ENCODE results near the gene KDM4C. TPM values are rescaled to one million over a fixed set of nuclear protein-coding genes. Genes with fewer than 3 reads are reported as not detected.

Gene KDM4C
- total and polyA plus RNA-seq, 5 donors from 2014 or later, result 27.9 to 99.0 (median 32.0) TPM

DNA sequence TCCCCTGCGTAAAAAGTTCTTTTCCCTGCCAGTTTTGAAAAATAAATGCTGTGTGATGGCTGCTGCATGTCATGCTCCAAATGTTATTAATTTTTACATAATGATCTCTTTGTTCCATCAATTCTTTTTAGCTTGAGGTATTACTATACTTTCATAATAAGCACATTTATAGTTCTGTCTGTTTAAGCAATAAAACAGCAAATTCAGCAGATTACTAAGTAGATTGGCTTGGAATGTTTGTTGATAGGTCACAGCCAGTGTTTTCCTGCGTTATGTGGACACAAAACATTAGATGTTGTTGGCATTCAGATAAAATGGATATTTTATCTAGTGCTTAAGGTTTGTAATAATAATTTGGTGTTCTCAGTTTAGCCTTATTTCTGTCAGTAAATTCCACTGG lies 242.0 kb downstream of the KDM4C start:
- Mint-ChIP-seq H3K4me3 (no peak overlapping the region), H3K4me1 (peaks cover 0 to 6% (median 0%) of the 10 kb centered on the region in 4 donors), H3K27ac (peak overlapping the region in 1 of 3 donors; percentile 53), H3K9me3 (no peaks in the 10 kb centered on the region), H3K27me3 (no peaks in the 10 kb centered on the region), H3K36me3 (peaks cover 46% of the 10 kb centered on the region)
- H3K9me3 ChIP-seq (ENCODE audit: control insufficient read depth in 2 of 2, low read length in 2 of 2), result no peaks in the 10 kb centered on the region
- peaks cover 28% of the 10 kb centered on the region for H3K36me3 ChIP-seq (ENCODE audit: control insufficient read depth, insufficient read depth, low read length)
- H3K27me3 ChIP-seq (ENCODE audit: control insufficient read depth, insufficient read depth, low read length), result no peaks in the 10 kb centered on the region
- no peak for DNase-seq
- no peak overlapping the region for H3K27ac ChIP-seq (ENCODE audit: insufficient read depth, low read length, poor library complexity, severe bottlenecking)
- no peak for ATAC-seq (ENCODE audit: low read depth in 2 of 2)
- no peaks in the 10 kb centered on the region for H3K4me1 ChIP-seq (ENCODE audit: control insufficient read depth, insufficient read depth, low read length, poor library complexity, severe bottlenecking)
- no peak overlapping the region for H3K4me3 ChIP-seq (ENCODE audit: low read depth, low read length)

DNA sequence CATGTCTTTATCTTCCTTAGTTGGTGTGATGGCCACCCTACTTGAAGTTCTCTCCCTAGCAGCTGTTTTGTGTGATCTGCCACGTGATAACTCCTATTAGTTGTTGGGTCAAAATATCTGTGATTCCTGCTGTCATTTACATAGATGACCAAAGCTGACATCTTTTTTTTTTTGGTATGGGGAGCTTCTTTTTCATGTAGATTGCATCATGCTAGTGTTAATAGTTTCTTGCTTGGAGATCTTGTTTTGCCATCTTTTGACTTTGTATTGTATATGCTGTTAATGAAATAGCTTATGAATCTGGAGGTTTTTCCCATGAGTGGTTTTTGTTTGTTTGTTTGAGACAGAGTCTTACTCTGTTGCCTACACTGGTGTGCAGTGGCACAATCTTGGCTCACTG lies 243.8 kb downstream of the KDM4C start:
- Mint-ChIP-seq H3K4me1 (peaks cover 0 to 4% (median 0%) of the 10 kb centered on the region in 4 donors), H3K4me3 (no peak overlapping the region), H3K36me3 (peaks cover 43% of the 10 kb centered on the region), H3K27me3 (no peaks in the 10 kb centered on the region), H3K27ac (peak overlapping the region in 1 of 3 donors; percentile 68), H3K9me3 (no peaks in the 10 kb centered on the region)
- H3K27ac ChIP-seq (ENCODE audit: insufficient read depth, low read length, poor library complexity, severe bottlenecking), result no peak overlapping the region
- no peak for DNase-seq
- no peaks in the 10 kb centered on the region for H3K27me3 ChIP-seq (ENCODE audit: control insufficient read depth, insufficient read depth, low read length)
- no peak overlapping the region for H3K4me3 ChIP-seq (ENCODE audit: low read depth, low read length)
- no peak for ATAC-seq (ENCODE audit: low read depth in 2 of 2)
- H3K4me1 ChIP-seq (ENCODE audit: control insufficient read depth, insufficient read depth, low read length, poor library complexity, severe bottlenecking), result no peaks in the 10 kb centered on the region
- peaks cover 15% of the 10 kb centered on the region for H3K36me3 ChIP-seq (ENCODE audit: control insufficient read depth, insufficient read depth, low read length)
- H3K9me3 ChIP-seq (ENCODE audit: control insufficient read depth in 2 of 2, low read length in 2 of 2), result no peaks in the 10 kb centered on the region

DNA sequence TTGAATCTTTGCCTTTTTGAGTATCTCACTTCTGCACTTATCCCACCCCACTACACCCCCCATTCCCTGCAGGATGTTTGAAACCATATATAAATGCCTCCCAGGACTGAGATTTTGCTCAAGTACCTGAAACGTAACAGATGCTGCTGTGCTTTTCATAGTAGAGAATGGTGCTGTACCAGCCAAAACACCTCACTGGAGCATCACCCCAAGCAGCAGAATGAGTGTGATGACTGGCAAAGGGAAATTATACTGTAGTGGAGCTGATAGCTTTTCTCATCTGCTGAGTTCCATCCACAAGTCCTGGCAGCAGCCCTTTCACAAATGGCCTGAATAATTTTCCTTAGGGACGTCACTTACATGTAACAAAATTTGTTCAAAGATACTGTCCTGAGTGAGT lies 246.1 kb downstream of the KDM4C start:
- Histone ChIP-seq H3K27me3 (ENCODE audit: control insufficient read depth, insufficient read depth, low read length) (no peaks in the 10 kb centered on the region), H3K4me3 (ENCODE audit: low read depth, low read length) (no peak overlapping the region), H3K27ac (ENCODE audit: insufficient read depth, low read length, poor library complexity, severe bottlenecking) (no peak overlapping the region), H3K9me3 (ENCODE audit: control insufficient read depth in 2 of 2, low read length in 2 of 2) (peaks cover 4 to 6% of the 10 kb centered on the region in 2 experiments), H3K4me1 (ENCODE audit: control insufficient read depth, insufficient read depth, low read length, poor library complexity, severe bottlenecking) (no peaks in the 10 kb centered on the region), H3K36me3 (ENCODE audit: control insufficient read depth, insufficient read depth, low read length) (peaks cover 19% of the 10 kb centered on the region)
- Mint-ChIP-seq H3K27me3 (no peaks in the 10 kb centered on the region), H3K9me3 (peaks cover 0 to 3% (median 0%) of the 10 kb centered on the region in 7 donors), H3K27ac (no peak overlapping the region), H3K4me3 (no peak overlapping the region), H3K4me1 (peaks cover 0 to 2% (median 0%) of the 10 kb centered on the region in 4 donors), H3K36me3 (peaks cover 47% of the 10 kb centered on the region)
- ATAC-seq (ENCODE audit: low read depth in 2 of 2), result no peak
- no peak for DNase-seq

DNA sequence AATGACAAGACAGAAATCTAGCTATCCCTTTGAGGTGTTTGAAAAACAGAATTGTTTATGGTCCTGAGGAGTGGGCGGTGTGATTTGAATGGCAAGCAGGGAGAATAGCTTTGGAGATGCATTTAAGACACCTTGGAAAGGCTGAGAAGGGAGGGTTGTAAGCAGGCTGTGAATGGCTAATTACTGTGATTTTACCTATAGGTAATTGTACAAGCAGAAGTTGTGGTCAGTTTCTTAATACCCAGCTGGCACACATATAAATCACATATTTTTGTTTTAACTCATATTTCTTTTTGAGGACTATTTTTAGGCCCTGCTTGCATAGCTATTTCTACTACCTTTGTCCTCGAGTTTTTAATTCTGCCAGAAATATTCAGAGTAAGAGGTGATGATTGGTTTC lies 248.6 kb downstream of the KDM4C start:
- H3K4me3 Mint-ChIP-seq, result no peak overlapping the region
- H3K27me3 Mint-ChIP-seq, result no peaks in the 10 kb centered on the region
- no peak overlapping the region for H3K27ac ChIP-seq (ENCODE audit: insufficient read depth, low read length, poor library complexity, severe bottlenecking)
- H3K27me3 ChIP-seq (ENCODE audit: control insufficient read depth, insufficient read depth, low read length), result no peaks in the 10 kb centered on the region
- H3K4me3 ChIP-seq (ENCODE audit: low read depth, low read length), result no peak overlapping the region
- H3K9me3 ChIP-seq (ENCODE audit: control insufficient read depth in 2 of 2, low read length in 2 of 2), result peaks cover 4 to 9% of the 10 kb centered on the region in 2 experiments
- peaks cover 0 to 7% (median 2%) of the 10 kb centered on the region in 4 donors for H3K4me1 Mint-ChIP-seq
- peak overlapping the region in 1 of 3 donors; percentile 80 for H3K27ac Mint-ChIP-seq
- ATAC-seq (ENCODE audit: low read depth in 2 of 2), result no peak
- no peak for DNase-seq
- no peaks in the 10 kb centered on the region for H3K4me1 ChIP-seq (ENCODE audit: control insufficient read depth, insufficient read depth, low read length, poor library complexity, severe bottlenecking)
- peaks cover 0 to 5% (median 0%) of the 10 kb centered on the region in 7 donors for H3K9me3 Mint-ChIP-seq
- peaks cover 29% of the 10 kb centered on the region for H3K36me3 ChIP-seq (ENCODE audit: control insufficient read depth, insufficient read depth, low read length)
- H3K36me3 Mint-ChIP-seq, result peaks cover 49% of the 10 kb centered on the region

DNA sequence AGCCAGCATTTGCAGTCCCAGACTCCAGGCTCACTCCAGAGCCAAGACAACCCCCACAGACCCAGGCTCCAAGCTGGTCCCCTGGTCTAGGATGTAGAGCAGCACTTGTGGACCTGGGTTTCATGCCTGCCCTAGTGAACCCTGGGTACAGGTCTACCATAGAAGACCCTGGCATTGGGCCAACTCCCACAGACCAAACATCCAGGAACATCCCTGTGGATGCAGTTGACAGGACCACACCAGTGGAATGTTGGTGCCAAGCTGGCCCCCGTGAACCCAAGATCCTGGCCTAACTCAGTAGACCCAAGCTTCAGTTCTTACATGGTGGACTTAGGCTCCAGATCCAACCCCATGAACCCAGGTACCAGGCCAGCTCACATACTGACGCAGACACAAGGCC lies 250.6 kb downstream of the KDM4C start:
- H3K4me3 Mint-ChIP-seq, result no peak overlapping the region
- no peak for DNase-seq
- peaks cover 43% of the 10 kb centered on the region for H3K36me3 ChIP-seq (ENCODE audit: control insufficient read depth, insufficient read depth, low read length)

DNA sequence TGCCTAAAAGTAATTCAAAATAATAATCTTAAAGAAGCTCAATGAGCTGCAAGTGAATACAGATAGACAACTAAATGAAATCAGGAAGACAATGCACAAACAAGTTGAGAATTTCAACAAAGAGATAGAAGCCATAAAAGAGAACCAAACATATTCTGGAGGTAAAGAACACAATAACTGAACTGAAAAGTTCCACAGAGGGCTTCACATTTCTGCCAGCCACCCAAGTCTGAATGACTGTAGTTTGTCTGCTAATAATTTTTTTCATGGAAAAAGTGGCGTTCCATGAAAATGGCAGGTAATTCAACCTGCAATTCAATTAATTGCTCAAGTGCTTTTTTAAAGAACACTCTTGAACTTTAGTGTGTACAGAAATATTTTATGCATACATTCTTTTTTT lies 251.3 kb downstream of the KDM4C start:
- Histone ChIP-seq H3K4me1 (ENCODE audit: control insufficient read depth, insufficient read depth, low read length, poor library complexity, severe bottlenecking) (no peaks in the 10 kb centered on the region), H3K9me3 (ENCODE audit: control insufficient read depth in 2 of 2, low read length in 2 of 2) (peaks cover 4 to 9% of the 10 kb centered on the region in 2 experiments), H3K4me3 (ENCODE audit: low read depth, low read length) (no peak overlapping the region), H3K27me3 (ENCODE audit: control insufficient read depth, insufficient read depth, low read length) (no peaks in the 10 kb centered on the region), H3K36me3 (ENCODE audit: control insufficient read depth, insufficient read depth, low read length) (peaks cover 44% of the 10 kb centered on the region), H3K27ac (ENCODE audit: insufficient read depth, low read length, poor library complexity, severe bottlenecking) (no peak overlapping the region)
- ATAC-seq (ENCODE audit: low read depth in 2 of 2), result no peak
- Mint-ChIP-seq H3K27me3 (no peaks in the 10 kb centered on the region), H3K36me3 (peaks cover 49% of the 10 kb centered on the region), H3K4me3 (no peak overlapping the region), H3K27ac (no peak overlapping the region), H3K9me3 (peaks cover 0 to 5% (median 0%) of the 10 kb centered on the region in 7 donors), H3K4me1 (peaks cover 0 to 7% (median 2%) of the 10 kb centered on the region in 4 donors)
- no peak for DNase-seq

More for the DNA sequence above, 250.6 kb downstream of the KDM4C start:
- peaks cover 0 to 7% (median 2%) of the 10 kb centered on the region in 4 donors for H3K4me1 Mint-ChIP-seq
- peaks cover 0 to 5% (median 0%) of the 10 kb centered on the region in 7 donors for H3K9me3 Mint-ChIP-seq
- no peaks in the 10 kb centered on the region for H3K27me3 Mint-ChIP-seq
- Histone ChIP-seq H3K9me3 (ENCODE audit: control insufficient read depth in 2 of 2, low read length in 2 of 2) (peaks cover 4 to 9% of the 10 kb centered on the region in 2 experiments), H3K4me1 (ENCODE audit: control insufficient read depth, insufficient read depth, low read length, poor library complexity, severe bottlenecking) (no peaks in the 10 kb centered on the region), H3K4me3 (ENCODE audit: low read depth, low read length) (no peak overlapping the region), H3K27me3 (ENCODE audit: control insufficient read depth, insufficient read depth, low read length) (no peaks in the 10 kb centered on the region), H3K27ac (ENCODE audit: insufficient read depth, low read length, poor library complexity, severe bottlenecking) (no peak overlapping the region)
- peaks cover 47% of the 10 kb centered on the region for H3K36me3 Mint-ChIP-seq
- H3K27ac Mint-ChIP-seq, result no peak overlapping the region
- ATAC-seq (ENCODE audit: low read depth in 2 of 2), result no peak

DNA sequence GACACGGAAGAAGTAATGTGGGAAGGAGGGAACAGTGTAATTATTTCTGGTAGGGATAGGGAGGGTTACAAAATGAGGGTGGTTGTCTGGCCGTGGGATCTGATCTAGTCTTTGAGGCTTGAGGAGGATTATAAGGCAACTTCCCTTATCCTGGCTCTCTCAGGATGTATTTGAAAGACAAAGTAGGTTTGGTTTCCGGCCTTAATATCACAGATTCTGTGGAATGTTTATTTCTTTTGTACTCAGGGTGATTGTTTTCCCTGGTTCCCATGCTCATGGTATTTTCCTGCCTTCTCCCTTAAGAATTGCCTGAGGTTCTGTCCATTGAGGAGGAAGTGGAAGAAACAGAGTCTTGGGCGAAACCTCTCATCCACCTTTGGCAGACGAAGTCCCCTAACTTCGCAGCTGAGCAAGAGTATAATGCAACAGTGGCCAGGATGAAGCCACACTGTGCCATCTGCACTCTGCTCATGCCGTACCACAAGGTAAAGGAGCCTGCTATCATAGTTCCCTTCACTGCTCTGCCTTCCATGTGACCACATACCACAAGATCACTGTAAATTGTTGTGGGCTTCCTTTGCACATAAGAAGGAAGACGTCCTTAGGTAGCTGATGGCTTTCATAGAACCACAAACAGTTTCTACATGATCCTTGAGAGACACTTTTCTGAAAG lies 253.8 kb downstream of the KDM4C start:
- H3K36me3 Mint-ChIP-seq, result peaks cover 46% of the 10 kb centered on the region
- H3K4me3 Mint-ChIP-seq, result no peak overlapping the region
- no peak for ATAC-seq (ENCODE audit: low read depth in 2 of 2)

DNA sequence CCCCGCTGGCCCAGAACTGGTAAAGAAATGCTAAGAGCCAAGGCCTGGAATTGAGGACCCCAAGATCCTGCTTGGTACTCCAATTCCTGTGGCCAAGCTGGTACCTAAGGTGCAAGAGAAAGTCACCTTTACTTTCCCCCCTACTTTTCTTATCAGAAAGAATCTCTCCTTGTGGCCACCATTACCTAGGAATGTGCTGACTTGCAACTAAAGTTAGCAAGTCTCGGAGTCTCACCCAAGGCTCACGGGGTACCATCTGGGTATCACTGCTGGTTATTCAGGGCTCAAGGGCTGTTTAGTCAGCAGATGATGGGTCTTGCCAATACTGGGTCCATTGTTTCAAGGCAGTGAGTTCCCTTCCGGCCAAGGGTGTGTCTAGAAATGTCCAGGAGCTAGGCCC lies 270.2 kb downstream of the KDM4C start:
- H3K4me1 Mint-ChIP-seq, result peaks cover 2 to 26% (median 6%) of the 10 kb centered on the region in 4 donors
- no peak overlapping the region for H3K27ac ChIP-seq (ENCODE audit: insufficient read depth, low read length, poor library complexity, severe bottlenecking)

More for the DNA sequence above, 253.8 kb downstream of the KDM4C start:
- H3K9me3 Mint-ChIP-seq, result peaks cover 0 to 5% (median 0%) of the 10 kb centered on the region in 7 donors
- no peaks in the 10 kb centered on the region for H3K27me3 ChIP-seq (ENCODE audit: control insufficient read depth, insufficient read depth, low read length)
- H3K9me3 ChIP-seq (ENCODE audit: control insufficient read depth in 2 of 2, low read length in 2 of 2), result peaks cover 4 to 9% of the 10 kb centered on the region in 2 experiments
- H3K27ac Mint-ChIP-seq, result peak overlapping the region in 2 of 3 donors; percentile 23 to 52
- H3K36me3 ChIP-seq (ENCODE audit: control insufficient read depth, insufficient read depth, low read length), result peaks cover 45% of the 10 kb centered on the region
- peak in 1 of 3 donors; percentile 20 for DNase-seq
- no peak overlapping the region for H3K27ac ChIP-seq (ENCODE audit: insufficient read depth, low read length, poor library complexity, severe bottlenecking)
- no peaks in the 10 kb centered on the region for H3K27me3 Mint-ChIP-seq
- peaks cover 0 to 5% (median 2%) of the 10 kb centered on the region in 4 donors for H3K4me1 Mint-ChIP-seq
- no peaks in the 10 kb centered on the region for H3K4me1 ChIP-seq (ENCODE audit: control insufficient read depth, insufficient read depth, low read length, poor library complexity, severe bottlenecking)
- no peak overlapping the region for H3K4me3 ChIP-seq (ENCODE audit: low read depth, low read length)

More for the DNA sequence above, 270.2 kb downstream of the KDM4C start:
- Mint-ChIP-seq H3K27ac (no peak overlapping the region), H3K4me3 (no peak overlapping the region), H3K27me3 (no peaks in the 10 kb centered on the region), H3K9me3 (peaks cover 0 to 8% (median 0%) of the 10 kb centered on the region in 7 donors), H3K36me3 (peaks cover 56% of the 10 kb centered on the region)
- no peak overlapping the region for H3K4me3 ChIP-seq (ENCODE audit: low read depth, low read length)
- H3K27me3 ChIP-seq (ENCODE audit: control insufficient read depth, insufficient read depth, low read length), result no peaks in the 10 kb centered on the region
- DNase-seq, result no peak
- ATAC-seq (ENCODE audit: low read depth in 2 of 2), result no peak
- no peaks in the 10 kb centered on the region for H3K9me3 ChIP-seq (ENCODE audit: control insufficient read depth in 2 of 2, low read length in 2 of 2)
- H3K4me1 ChIP-seq (ENCODE audit: control insufficient read depth, insufficient read depth, low read length, poor library complexity, severe bottlenecking), result no peaks in the 10 kb centered on the region
- H3K36me3 ChIP-seq (ENCODE audit: control insufficient read depth, insufficient read depth, low read length), result peaks cover 31% of the 10 kb centered on the region

Measured in CD4-positive, CD25-positive, alpha-beta regulatory T cell (primary cell).